K562 (cell line): ENCODE measurements around the gene FAM124B. TPM values are rescaled to one million over a fixed set of nuclear protein-coding genes. Genes with fewer than 3 reads are reported as not detected.

ENCODE experiments used
- ATAC-seq: fragments of 200-7000 bp; cut with Tn5 transposase; 3 replicates; pipeline ENCODE4 v1.9.1; 2020; ENCODE audit warnings: moderate library complexity
- BruUV-seq: library from RNA; stranded (reverse); fragments of 400-500 nt; replicated peaks from 2 replicates; lab custom pipeline; 2021; lab: Mats Ljungman, UMichigan
- CTCF ChIA-PET: fragments of 300-600 bp; formaldehyde crosslinking; extraction: SDS; loops from one replicate; lab custom pipeline; 2021; ENCODE audit warnings: low intra/inter-chr PET ratio; lab: Yijun Ruan, JAX
- POLR2A ChIA-PET: fragments of 300-600, 350-650 bp; sonication (Branson Sonifier 250); formaldehyde crosslinking; extraction: SDS; loops from one replicate; lab custom pipeline; 2021; ENCODE audit warnings: antibody characterized with exemption, inconsistent platforms; lab: Yijun Ruan, JAX
- DNase-seq, 4 experiments: peaks; one replicate each; pipeline versions ENCODE4 v3.0.0 to v3.0.0-alpha.2; 2011 to 2018; ENCODE audit warnings: low spot score in 3 of 4, mixed read lengths in 3 of 4; ENCODE audit errors: extremely low read depth in 1 of 4
- FAIRE-seq: peaks from 2 replicates; lab custom pipeline; 2011; peaks lifted over from hg19 to GRCh38; lab: Jason Lieb, UNC
- H2AFZ ChIP-seq: 2 replicates; pipeline ENCODE4 v1.6.0; 2011; ENCODE audit warnings: low read depth, low read length, control low read depth, inconsistent platforms
- H3K27ac ChIP-seq: fragments of 200-600 bp; 3 replicates; pipeline ENCODE4 v1.8.0; 2011; ENCODE audit warnings: low read depth, mild to moderate bottlenecking, control low read depth, inconsistent platforms, low read length, moderate library complexity, mixed read lengths; ENCODE audit errors: extremely low read depth
- H3K27me3 ChIP-seq, 2 experiments: fragments of 300-600 bp in 1 of 2; 2 replicates in 1 of 2; 3 replicates in 1 of 2; pipeline versions ENCODE4 v1.6.0 to v1.8.0; 2011; ENCODE audit warnings: inconsistent platforms in 2 of 2, low read length in 2 of 2, mild to moderate bottlenecking in 1 of 2, mixed read lengths in 1 of 2, moderate library complexity in 1 of 2; ENCODE audit not compliant: control insufficient read depth in 2 of 2, insufficient read depth in 2 of 2
- H3K36me3 ChIP-seq: fragments of 300-600 bp; 3 replicates; pipeline ENCODE4 v1.8.0; 2011; ENCODE audit warnings: mild to moderate bottlenecking, low read length, inconsistent platforms; ENCODE audit not compliant: control insufficient read depth, insufficient read depth
- H3K4me1 ChIP-seq, 2 experiments: fragments of 200-600 bp in 1 of 2; replicated peaks in 1 of 2; 2 replicates in 1 of 2; 3 replicates in 1 of 2; pipeline versions ENCODE4 v1.5.1 to v1.8.0; 2011; ENCODE audit warnings: inconsistent platforms in 2 of 2, low read length in 2 of 2, mild to moderate bottlenecking in 1 of 2, mixed read lengths in 1 of 2, moderate library complexity in 1 of 2; ENCODE audit not compliant: control insufficient read depth in 2 of 2, insufficient read depth in 2 of 2
- H3K4me2 ChIP-seq: 2 replicates; pipeline ENCODE4 v1.6.1; 2011; ENCODE audit warnings: low read length, control low read depth, inconsistent platforms, mixed read lengths; ENCODE audit not compliant: insufficient read depth
- H3K4me3 ChIP-seq: fragments of 200-600 bp; sonication (generic), shearing (Covaris generic); 2 replicates; pipeline ENCODE4 v1.5.1; 2016; ENCODE audit warnings: control low read depth, inconsistent platforms
- H3K79me2 ChIP-seq: fragments of 200-600 bp; 3 replicates; pipeline ENCODE4 v1.8.0; 2011; ENCODE audit warnings: low read length, inconsistent platforms; ENCODE audit not compliant: control insufficient read depth, insufficient read depth
- H3K9ac ChIP-seq, 2 experiments: 2 replicates each; pipeline versions ENCODE4 v1.6.0 to v1.6.1; 2011; ENCODE audit warnings: low read depth in 2 of 2, low read length in 2 of 2, control low read depth in 1 of 2, inconsistent platforms in 1 of 2, mild to moderate bottlenecking in 1 of 2, mixed read lengths in 1 of 2; ENCODE audit not compliant: insufficient read depth in 1 of 2
- H3K9me1 ChIP-seq: one replicate; pipeline ENCODE4 v1.6.0; 2011; ENCODE audit warnings: inconsistent platforms, mild to moderate bottlenecking, low read length, moderate library complexity; ENCODE audit not compliant: control insufficient read depth, insufficient read depth
- H3K9me3 ChIP-seq: replicated peaks from 2 replicates; pipeline ENCODE4 v1.5.1; 2011; ENCODE audit warnings: low read depth, low read length, inconsistent platforms; ENCODE audit not compliant: control insufficient read depth, insufficient read depth
- H4K20me1 ChIP-seq: replicated peaks from 2 replicates; pipeline ENCODE4 v1.6.1; 2011; ENCODE audit warnings: low read length, inconsistent platforms, mixed read lengths; ENCODE audit not compliant: control insufficient read depth, insufficient read depth
- ARID3B ChIP-seq: fragments of 250-450 bp; sonication (Bioruptor Pico); IDR thresholded peaks from 2 replicates; pipeline ENCODE4 v1.4.0; 2020; ENCODE audit warnings: borderline replicate concordance
- BCL6 ChIP-seq: fragments of 250-450 bp; sonication (Bioruptor Pico); IDR thresholded peaks from 2 replicates; pipeline ENCODE4 v1.4.0; 2020
- CBX1 ChIP-seq: sonication (generic); IDR thresholded peaks from 2 replicates; pipeline ENCODE4 v1.6.1; 2016; ENCODE audit warnings: antibody characterized with exemption, low read depth, mild to moderate bottlenecking
- EP400 ChIP-seq: fragments of 450-650 bp; IDR thresholded peaks from 2 replicates; pipeline ENCODE4 v1.6.1; 2017; ENCODE audit warnings: antibody characterized with exemption, mild to moderate bottlenecking, moderate library complexity
- ILK ChIP-seq: fragments of 450-650 bp; IDR thresholded peaks from 2 replicates; pipeline ENCODE4 v1.6.1; 2016; ENCODE audit warnings: missing genetic modification characterization, low read depth, mild to moderate bottlenecking, missing compliant biosample characterization, moderate library complexity, borderline replicate concordance
- IRF2 ChIP-seq: sonication (generic); formaldehyde crosslinking; IDR thresholded peaks from 2 replicates; pipeline ENCODE4 v1.8.1; 2022; ENCODE audit warnings: mild to moderate bottlenecking, missing genetic modification reagents
- NR1H2 ChIP-seq: sonication (generic); formaldehyde crosslinking; IDR thresholded peaks from 2 replicates; pipeline ENCODE4 v1.4.0; 2020; ENCODE audit warnings: mild to moderate bottlenecking, missing genetic modification reagents
- NUFIP1 ChIP-seq: fragments of 450-650 bp; IDR thresholded peaks from 2 replicates; pipeline ENCODE4 v1.6.1; 2018; ENCODE audit not compliant: partially characterized antibody
- PATZ1 ChIP-seq: fragments of 250-450 bp; sonication (Bioruptor Pico); IDR thresholded peaks from 2 replicates; pipeline ENCODE4 v1.5.0; 2020; ENCODE audit warnings: mild to moderate bottlenecking, borderline replicate concordance
- PTBP1 ChIP-seq: fragments of 200-400 bp; formaldehyde crosslinking; IDR thresholded peaks from 2 replicates; pipeline ENCODE4 v1.6.1; 2017; ENCODE audit warnings: low read depth, low read length
- PYGO2 ChIP-seq: fragments of 450-650 bp; IDR thresholded peaks from 2 replicates; pipeline ENCODE4 v1.6.1; 2016; ENCODE audit warnings: mild to moderate bottlenecking, missing genetic modification characterization, moderate library complexity, missing compliant biosample characterization
- ZNF436 ChIP-seq: fragments of 250-450, 450-650 bp; sonication (Bioruptor Pico); formaldehyde crosslinking; IDR thresholded peaks from 2 replicates; pipeline ENCODE4 v1.7.0; 2020; ENCODE audit warnings: mild to moderate bottlenecking
- ZNF583 ChIP-seq: fragments of 250-450 bp; sonication (Bioruptor Pico); IDR thresholded peaks from 2 replicates; pipeline ENCODE4 v1.4.0; 2020
- WGBS: fragments of 100-300 bp; shearing (Covaris generic); methylation state at CpG from one replicate; pipeline ENCODE4 v1.1.6; 2016; ENCODE audit warnings: low coverage, mixed read lengths; ENCODE audit not compliant: insufficient coverage; ENCODE audit errors: missing lambda C conversion rate; 5-methylcytosine and 5-hydroxymethylcytosine counted together
- in situ Hi-C: fragments of 300-500 bp; cut with MboI; formaldehyde crosslinking; loops from 4 replicates; pipeline ENCODE4 v1.15.0; 2018; ENCODE audit warnings: inconsistent platforms, mixed read lengths
- intact Hi-C: fragments of 100-400 bp; cut with micrococcal nuclease; formaldehyde crosslinking; loops from 2 replicates; pipeline ENCODE4 v1.14.2; 2022
- polyA plus RNA-seq, 8 experiments: library from polyadenylated mRNA; depleted of rRNA in 4 of 8; stranded (reverse) in 5 of 8; unstranded in 3 of 8; fragments of >200 nt; fragmentation: Nextera tagmentation in 2 of 8; fragmentation: Illumina TruSeq in 1 of 8; extraction: Ambion mirVana in 2 of 8; extraction: Trizol in 1 of 8; gene quantifications; 2 replicates each; pipeline versions ENCODE4 v1.2.1 to v1.2.3, GENCODE V29; 2011 to 2014; ENCODE audit warnings: inconsistent platforms in 1 of 8, missing spikeins in 1 of 8
- total RNA-seq, 7 experiments: library from RNA; depleted of rRNA in 6 of 7; stranded (reverse); fragments of >200 nt in 6 of 7; fragmentation: Illumina TruSeq in 2 of 7; extraction: Trizol in 2 of 7; gene quantifications; 2 replicates each; pipeline versions ENCODE4 v1.2.1 to v1.2.3, GENCODE V29; 2011 to 2021; ENCODE audit warnings: low replicate concordance in 1 of 7
- TF ChIP-seq, protein P1 (sequence below), 3 experiments: fragments of 200-800 bp in 1 of 3; sonication (Bioruptor generic) in 1 of 3; sonication (generic) in 1 of 3; formaldehyde crosslinking in 1 of 3; IDR thresholded peaks; 2 replicates each; pipeline versions ENCODE4 v1.6.1 to v1.8.0; 2016 to 2022; ENCODE audit warnings: mild to moderate bottlenecking in 2 of 3, missing compliant biosample characterization in 2 of 3, missing genetic modification characterization in 2 of 3, missing genetic modification reagents in 1 of 3
- TF ChIP-seq, protein P2 (sequence below): sonication (generic); formaldehyde crosslinking; IDR thresholded peaks from 2 replicates; pipeline ENCODE4 v1.5.0; 2020; ENCODE audit warnings: missing genetic modification reagents
- TF ChIP-seq, protein P3 (sequence below): sonication (generic); formaldehyde crosslinking; IDR thresholded peaks from 2 replicates; pipeline ENCODE4 v1.8.1; 2023; ENCODE audit warnings: mild to moderate bottlenecking, missing genetic modification reagents

FAM124B gene
- total and polyA plus RNA-seq, 9 of the 15 experiments (the other 6 are each of a cell fraction or from before 2014, with no cell fraction given) = 6.2 to 21.4 (median 9.3) TPM

DNA sequence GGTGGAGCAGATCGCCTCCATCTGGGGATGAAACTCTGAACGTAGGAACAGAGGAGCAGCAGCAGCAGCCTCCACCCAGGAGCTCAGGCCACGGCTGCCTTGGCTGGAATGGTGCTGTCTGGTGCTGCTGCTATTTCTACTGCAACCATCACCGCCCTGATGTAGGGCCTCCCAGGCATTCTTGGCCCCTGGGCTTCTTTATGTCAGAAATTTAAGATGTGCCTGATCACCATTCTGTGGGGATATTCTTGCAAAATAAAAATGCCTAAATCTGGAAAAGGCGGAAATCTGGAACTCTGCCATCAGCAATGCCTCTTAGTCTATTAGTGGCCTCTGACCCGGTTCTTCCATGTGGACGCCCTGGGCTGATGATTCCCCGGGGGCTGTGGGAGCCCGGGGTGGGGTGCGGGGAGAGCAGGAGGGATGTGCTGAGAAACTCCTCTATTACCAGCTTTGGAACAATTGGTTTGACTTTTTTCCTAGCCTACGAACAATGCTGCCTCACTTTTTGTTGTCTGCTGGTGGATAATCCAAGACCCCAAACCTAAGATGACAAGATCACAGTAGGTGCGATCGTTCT is 47.2 kb downstream of the FAM124B start:
- ChIA-PET POLR2A (no interaction called here), CTCF (interaction anchor here (0.7 kb wide), 1 partner anchor 301 kb away, joined by 3 read pairs; no protein-coding TSS in a partner anchor)
- H4K20me1 ChIP-seq = no peaks in the 10 kb centered on the region
- H3K4me1 ChIP-seq = no peaks in the 10 kb centered on the region
- DNase-seq = no peak
- H3K36me3 ChIP-seq = no peaks in the 10 kb centered on the region
- no TSS peak for BruUV-seq
- intact Hi-C loops (loop anchor here (10.0 kb wide), 2 partner anchors 380 to 650 kb away; no protein-coding TSS in a partner anchor), in situ Hi-C loops (loop anchor here (10.0 kb wide), 1 partner anchor 420 kb away; no protein-coding TSS in a partner anchor)
- H3K9me1 ChIP-seq = no peaks in the 10 kb centered on the region
- no peak for TF ChIP-seq NUFIP1
- TF ChIP-seq CBX1 = no peak
- TF ChIP-seq ILK (tag) = no peak
- TF ChIP-seq, protein P1, sequence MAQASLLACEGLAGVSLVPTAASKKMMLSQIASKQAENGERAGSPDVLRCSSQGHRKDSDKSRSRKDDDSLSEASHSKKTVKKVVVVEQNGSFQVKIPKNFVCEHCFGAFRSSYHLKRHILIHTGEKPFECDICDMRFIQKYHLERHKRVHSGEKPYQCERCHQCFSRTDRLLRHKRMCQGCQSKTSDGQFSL (CRISPR knock-in tag; IDR thresholded peaks at IDR 0.05) = no peak
- TF ChIP-seq, protein P1 (tag; IDR thresholded peaks at IDR 0.05) = no peak
- TF ChIP-seq NR1H2 (CRISPR knock-in tag) = no peak
- TF ChIP-seq PYGO2 = no peak
- TF ChIP-seq, protein P2, sequence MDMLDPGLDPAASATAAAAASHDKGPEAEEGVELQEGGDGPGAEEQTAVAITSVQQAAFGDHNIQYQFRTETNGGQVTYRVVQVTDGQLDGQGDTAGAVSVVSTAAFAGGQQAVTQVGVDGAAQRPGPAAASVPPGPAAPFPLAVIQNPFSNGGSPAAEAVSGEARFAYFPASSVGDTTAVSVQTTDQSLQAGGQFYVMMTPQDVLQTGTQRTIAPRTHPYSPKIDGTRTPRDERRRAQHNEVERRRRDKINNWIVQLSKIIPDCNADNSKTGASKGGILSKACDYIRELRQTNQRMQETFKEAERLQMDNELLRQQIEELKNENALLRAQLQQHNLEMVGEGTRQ = no peak
- no peak for TF ChIP-seq BCL6
- TF ChIP-seq ZNF436 (CRISPR knock-in tag) = no peak
- no peak for TF ChIP-seq ARID3B (CRISPR knock-in tag)
- TF ChIP-seq EP400 = no peak
- no peak for TF ChIP-seq PTBP1
- no peak for TF ChIP-seq ZNF583 (CRISPR knock-in tag)
- TF ChIP-seq, protein P3, sequence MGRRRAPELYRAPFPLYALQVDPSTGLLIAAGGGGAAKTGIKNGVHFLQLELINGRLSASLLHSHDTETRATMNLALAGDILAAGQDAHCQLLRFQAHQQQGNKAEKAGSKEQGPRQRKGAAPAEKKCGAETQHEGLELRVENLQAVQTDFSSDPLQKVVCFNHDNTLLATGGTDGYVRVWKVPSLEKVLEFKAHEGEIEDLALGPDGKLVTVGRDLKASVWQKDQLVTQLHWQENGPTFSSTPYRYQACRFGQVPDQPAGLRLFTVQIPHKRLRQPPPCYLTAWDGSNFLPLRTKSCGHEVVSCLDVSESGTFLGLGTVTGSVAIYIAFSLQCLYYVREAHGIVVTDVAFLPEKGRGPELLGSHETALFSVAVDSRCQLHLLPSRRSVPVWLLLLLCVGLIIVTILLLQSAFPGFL (CRISPR knock-in tag) = no peak
- no peak for TF ChIP-seq IRF2 (CRISPR knock-in tag)
- TF ChIP-seq PATZ1 (CRISPR knock-in tag) = no peak
- TF ChIP-seq, all 486 proteins: peak for 0
- no peak for ATAC-seq
- Histone ChIP-seq H3K79me2 (no peaks in the 10 kb centered on the region), H3K9me3 (no peaks in the 10 kb centered on the region), H3K4me2 (no peak overlapping the region), H3K27ac (no peak overlapping the region), H2AFZ (no peak overlapping the region), H3K9ac (no peak overlapping the region), H3K27me3 (peaks cover 0 to 16% of the 10 kb centered on the region in 2 experiments; a peak in 2 of 5 replicates), H3K4me3 (no peak overlapping the region)
- 5% methylated on average over 13 of the region's 13 CpGs for WGBS
- FAIRE-seq = no peak
